ENCODE results near the gene POLR2A.

DNA sequence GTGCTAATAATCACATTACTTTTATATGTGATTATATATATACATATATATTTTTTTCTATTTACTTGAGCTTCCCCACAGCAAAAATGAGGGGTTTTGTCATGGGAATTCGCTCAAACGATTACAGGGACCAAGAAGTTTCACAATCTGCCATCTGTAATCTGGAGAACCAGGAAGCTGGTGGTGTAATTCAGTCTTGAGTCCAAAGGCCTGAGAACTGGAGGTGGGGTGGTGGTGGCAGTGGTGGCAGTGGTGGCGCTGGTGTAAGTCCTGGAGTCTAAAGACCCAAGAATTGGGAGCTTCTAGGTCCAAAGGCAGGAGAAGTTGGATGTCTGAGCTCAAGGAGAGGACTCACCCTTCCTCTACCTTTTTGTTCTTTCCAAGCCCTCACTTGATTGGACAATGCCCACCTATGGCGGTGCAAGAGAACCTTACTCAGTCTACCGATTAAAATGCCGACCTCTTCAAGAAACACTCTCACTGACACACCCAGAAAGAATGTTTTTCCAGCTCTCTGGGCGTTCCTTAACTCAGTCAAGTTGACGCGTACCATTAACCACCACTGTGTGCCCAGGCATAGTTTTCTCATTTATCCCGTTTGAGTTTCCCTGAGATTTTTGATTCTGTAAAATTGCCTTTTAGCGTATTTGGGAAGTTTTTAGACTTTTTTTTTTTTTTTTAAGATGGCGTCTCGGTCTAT lies 31.9 kb downstream of the POLR2A start:
- TF ChIP-seq, protein P1, sequence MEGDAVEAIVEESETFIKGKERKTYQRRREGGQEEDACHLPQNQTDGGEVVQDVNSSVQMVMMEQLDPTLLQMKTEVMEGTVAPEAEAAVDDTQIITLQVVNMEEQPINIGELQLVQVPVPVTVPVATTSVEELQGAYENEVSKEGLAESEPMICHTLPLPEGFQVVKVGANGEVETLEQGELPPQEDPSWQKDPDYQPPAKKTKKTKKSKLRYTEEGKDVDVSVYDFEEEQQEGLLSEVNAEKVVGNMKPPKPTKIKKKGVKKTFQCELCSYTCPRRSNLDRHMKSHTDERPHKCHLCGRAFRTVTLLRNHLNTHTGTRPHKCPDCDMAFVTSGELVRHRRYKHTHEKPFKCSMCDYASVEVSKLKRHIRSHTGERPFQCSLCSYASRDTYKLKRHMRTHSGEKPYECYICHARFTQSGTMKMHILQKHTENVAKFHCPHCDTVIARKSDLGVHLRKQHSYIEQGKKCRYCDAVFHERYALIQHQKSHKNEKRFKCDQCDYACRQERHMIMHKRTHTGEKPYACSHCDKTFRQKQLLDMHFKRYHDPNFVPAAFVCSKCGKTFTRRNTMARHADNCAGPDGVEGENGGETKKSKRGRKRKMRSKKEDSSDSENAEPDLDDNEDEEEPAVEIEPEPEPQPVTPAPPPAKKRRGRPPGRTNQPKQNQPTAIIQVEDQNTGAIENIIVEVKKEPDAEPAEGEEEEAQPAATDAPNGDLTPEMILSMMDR (IDR thresholded peaks at IDR 0.05): no peak
- TF ChIP-seq POLR2A (IDR thresholded peaks at IDR 0.05): no peak

Data from uterus (tissue), 2 donors.